SW480 (cell line): ENCODE measurements around the gene LPCAT2.

Source experiments
- DNase-seq: peaks from one replicate; pipeline ENCODE4 v3.0.0-alpha.2; 2016; ENCODE audit warnings: low spot score

LPCAT2 gene

DNA sequence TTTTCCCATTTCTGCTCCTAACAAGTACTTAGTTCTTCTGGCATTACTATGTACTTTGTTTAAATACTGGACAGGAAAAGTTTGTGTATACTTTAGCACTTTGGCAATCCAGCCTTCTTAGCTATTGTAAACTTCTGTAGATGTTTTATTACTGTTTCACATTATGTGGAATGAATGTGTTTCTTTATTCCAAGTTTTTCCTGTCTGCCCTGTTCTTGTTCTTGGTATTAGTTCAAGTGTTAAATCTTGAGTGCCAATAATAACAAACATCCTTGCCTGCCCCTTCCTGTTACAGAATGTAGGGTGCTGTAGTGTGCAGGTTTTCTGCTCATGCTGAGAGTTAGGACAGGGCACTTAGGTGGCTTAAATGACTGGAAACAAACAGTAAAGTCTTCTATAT is 50.4 kb downstream of the LPCAT2 start:
- no peak for DNase-seq

DNA sequence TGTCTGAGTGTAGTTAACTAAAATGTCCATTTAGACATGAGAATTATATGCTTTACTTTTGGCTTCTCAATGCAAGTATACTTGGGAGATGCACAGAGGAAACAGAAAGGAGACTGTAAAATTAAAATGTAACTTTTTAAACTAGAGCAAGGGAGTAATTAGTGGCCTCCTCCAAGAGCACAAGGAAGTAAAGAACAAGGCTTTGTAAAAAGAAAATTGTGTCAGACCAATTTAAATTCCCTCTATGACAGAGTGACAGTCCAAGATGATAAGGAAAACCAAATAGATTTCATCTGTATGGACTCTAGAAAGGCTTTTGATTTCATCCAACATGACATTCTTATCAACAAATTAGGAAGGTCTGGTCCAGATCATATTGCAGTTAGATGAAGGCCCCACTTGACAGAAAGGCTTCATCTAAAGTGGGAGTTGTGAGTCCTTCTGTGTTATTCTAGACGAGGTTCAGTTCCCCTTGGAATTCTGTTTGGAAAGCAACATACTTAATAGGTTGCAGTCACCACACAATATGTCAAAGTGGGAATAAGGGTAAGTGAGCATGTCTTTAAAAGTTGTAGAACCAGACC is 51.2 kb downstream of the LPCAT2 start:
- no peak for DNase-seq

DNA sequence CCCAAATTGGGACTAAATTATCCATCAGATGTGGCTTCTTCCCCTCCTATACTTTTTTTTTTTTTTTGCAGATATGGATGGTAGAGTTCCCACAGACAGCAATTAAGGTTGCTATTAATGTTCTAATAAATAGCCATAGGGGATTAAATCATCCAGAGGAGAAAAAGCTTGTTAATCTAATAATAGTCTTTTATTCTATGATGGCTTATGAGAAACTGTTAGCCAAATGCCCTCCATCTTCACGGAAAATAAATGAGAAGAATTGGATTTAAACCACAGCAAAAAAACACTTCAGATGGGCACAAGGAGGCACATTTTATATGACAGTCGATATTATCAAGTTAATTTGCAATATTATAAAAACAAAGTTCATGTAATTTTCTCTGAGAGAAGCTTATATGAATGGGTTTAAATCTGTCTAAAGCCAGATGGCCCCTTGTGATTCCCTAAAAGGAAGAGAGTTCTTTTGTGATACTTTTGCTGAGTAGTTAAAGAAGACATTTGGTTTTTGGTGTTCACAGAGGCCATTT is 52.5 kb downstream of the LPCAT2 start:
- no peak for DNase-seq

GRCh38 chr16:55562936-55563335 is 54.1 kb downstream of the LPCAT2 start:
- no peak for DNase-seq

DNA sequence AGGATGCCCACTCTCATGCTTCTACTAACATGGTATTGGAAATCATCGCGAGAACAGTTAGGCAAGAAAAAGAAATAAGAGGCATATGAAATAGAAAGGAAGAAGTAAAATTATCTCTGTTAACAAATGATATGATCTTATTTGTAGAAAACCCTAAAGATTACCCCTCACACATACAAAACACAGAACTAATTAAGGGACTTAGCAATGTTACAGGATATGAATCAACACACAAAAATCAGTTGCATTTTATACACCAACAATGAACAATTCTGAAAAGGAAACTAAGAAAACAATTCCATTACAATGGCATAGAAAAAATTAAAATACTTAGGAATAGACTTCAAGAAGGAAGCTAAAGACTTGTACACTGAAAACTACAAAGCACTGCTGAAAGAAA is 54.9 kb downstream of the LPCAT2 start:
- no peak for DNase-seq

GRCh38 chr16:55565086-55565485 is 56.2 kb downstream of the LPCAT2 start:
- DNase-seq = no peak

DNA sequence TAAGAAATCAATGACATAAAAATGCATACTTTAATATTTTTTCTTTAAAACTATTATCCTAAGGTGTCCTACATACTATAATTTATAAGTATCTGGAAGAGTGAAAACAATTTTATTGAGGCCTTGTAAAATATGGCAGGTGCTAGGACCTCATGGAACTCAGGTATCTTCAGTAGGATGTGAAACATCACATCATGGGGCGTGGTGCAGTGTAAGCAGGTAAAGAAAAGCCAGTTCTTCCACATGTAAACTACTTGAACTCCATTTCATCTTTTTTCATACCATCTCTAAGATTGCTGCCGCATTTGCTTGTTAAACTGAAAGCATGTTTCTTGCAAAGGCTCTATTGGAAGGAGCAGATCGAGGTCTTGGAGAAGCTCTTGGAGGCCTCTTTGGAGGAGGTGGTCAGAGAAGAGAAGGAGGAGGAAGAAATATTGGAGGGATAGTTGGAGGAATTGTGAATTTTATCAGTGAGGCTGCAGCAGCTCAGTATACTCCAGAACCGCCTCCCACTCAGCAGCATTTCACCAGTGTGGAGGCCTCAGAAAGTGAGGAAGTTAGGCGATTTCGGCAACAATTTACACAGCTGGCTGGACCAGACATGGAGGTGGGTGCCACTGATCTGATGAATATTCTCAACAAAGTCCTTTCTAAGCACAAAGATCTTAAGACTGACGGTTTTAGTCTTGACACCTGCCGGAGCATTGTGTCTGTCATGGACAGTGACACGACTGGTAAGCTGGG is 57.7 kb downstream of the LPCAT2 start, which contains the start of gene CAPNS2:
Gene CAPNS2, plus strand, starts transcription at position 253 of the 744 bp plus-strand sequence. Its CDS starts 73 bp downstream, at position 326.
- no peak for DNase-seq

GRCh38 chr16:55567382-55567781 is 58.5 kb downstream of the LPCAT2 start:
- DNase-seq = no peak

GRCh38 chr16:55568207-55568606 is 59.3 kb downstream of the LPCAT2 start:
- no peak for DNase-seq

- no peak for DNase-seq
Observed at GRCh38 chr16:55569025-55569424, 60.2 kb downstream of the LPCAT2 start.

GRCh38 chr16:55570159-55570558 is 61.3 kb downstream of the LPCAT2 start:
- DNase-seq = no peak

DNA sequence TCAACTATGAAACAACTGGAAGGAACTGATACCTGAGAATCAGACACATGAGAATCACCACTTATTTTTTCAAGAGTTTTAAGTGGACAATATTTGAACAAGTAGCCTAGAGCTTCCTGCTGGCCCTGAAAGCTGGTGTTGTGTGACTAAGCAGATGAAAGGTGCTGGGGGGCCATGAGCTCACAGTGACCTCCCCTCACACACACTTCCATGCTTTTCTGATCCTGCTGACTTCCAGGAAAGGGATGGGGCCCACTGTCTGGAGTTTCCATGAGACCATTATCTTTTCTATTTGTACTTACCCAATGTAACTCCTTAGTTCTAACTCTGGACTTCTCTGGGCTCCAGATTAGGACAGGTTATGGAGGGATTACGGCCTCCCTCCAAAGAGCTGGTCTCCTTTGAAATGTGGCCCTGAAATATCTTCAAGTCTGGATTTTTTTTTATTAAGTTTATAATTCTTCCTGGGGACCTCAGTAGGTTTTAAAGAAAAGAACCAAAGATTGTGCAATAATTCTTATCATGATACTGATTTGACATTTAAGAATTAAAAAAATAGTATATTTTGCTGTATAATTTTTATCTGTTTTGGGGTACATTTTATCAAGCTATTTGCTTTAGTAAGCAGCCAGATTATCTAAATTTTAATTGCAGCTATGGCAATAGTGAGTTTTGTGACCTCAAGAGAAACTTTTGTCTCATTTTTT is 62.5 kb downstream of the LPCAT2 start:
- DNase-seq = no peak

DNA sequence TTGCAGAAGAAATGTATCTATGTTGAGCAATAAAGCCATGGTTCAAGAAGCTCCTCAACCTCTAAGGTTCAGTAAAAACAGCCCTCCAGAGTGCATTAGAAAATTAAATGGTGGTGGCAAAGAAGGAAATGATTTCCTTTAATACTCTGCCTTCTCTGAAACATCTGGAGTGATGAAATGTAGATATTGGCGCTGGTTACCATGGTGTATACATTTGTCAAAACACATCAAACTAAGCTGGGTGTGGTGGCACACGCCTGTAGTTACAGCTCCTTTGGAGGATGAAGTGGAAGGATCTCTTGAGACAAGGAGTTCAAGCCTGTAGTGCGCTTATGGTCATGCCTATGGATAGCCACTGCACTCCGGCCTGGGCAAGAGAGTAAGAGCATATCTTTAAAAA is 63.6 kb downstream of the LPCAT2 start:
- DNase-seq = no peak

GRCh38 chr16:55574811-55575210 is 65.9 kb downstream of the LPCAT2 start:
- no peak for DNase-seq

DNA sequence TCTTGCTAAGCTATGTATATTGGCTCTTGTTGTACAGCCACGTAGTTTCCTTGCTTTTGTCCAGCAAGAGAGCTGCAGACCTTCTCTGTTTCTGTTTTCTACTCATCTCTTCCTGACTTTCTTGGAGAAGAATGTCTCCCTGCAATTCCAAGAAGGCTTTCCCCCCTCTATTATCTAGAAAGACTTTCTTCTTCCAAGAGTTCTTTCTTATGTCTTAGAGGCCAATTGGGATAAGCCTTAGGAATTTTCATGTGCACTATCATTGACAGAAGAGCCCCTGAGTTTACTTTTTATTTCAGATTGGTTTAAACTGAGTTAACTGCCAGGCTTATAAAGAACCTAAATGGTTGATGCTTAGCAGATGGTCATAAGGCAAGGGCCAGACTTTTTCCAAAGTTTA is 66.6 kb downstream of the LPCAT2 start:
- DNase-seq = no peak

DNA sequence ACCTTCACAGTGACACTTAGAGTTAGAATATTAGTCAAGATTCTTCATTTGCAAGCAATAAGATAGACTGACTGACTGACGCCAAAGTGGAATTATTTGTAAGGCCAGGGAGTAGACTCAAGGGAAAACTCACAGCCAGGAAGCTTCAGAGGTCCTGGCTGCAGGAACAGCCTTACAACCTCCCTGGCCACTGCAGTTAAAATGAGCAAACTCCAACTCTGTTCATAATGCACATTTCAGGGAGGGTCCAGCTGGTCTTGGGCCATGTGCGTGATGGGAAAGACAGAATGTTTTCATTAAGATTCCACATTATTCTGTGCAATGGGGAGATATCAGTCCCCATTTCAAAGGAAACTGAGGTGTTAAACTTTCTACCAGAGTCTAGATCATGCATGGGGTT is 67.5 kb downstream of the LPCAT2 start:
- no peak for DNase-seq

DNA sequence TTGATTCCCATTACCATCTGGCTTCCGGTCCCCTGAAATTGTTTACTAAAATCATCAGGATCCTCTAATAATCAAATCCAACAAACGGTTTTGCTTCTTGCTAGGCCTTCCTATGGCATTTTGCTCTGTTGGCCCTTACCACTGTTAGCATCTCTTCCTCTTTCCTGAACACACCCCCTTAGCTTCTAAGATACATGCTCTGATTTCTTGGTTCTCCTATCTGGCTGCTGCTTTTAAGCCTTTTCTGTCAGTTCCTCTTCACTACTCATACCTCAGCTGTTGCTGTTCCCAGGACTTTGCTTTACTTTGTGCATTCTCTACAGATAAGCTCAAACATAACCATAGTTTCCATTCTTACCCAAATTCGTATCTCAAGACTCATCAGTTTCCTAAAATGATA is 69.0 kb downstream of the LPCAT2 start:
- no peak for DNase-seq

- DNase-seq = peak; percentile 11
Observed at GRCh38 chr16:55585631-55586030, 76.8 kb downstream of the LPCAT2 start.

GRCh38 chr16:55588799-55589198 is 79.9 kb downstream of the LPCAT2 start:
- DNase-seq = no peak

DNA sequence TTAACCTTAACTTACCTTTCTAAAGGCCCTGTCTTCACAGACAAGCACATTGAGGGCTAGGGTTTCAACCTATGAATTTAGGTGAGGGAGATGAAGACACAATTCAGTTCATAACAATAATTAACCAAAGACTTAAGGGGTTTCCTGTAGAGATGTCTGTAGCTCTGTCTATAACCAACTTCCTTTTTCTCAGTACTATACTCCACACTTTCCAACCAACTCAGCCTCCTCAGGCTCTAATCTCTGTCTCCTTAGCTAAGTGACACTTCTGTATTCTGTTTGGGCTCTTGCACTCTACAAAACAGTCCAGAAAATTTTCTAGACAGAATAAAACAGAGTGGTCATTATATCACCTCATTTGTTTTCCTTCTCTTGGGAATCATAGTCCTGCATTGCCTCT is 83.4 kb downstream of the LPCAT2 start:
- DNase-seq = no peak

GRCh38 chr16:55597928-55598327 is 89.1 kb downstream of the LPCAT2 start:
- DNase-seq = no peak

DNA sequence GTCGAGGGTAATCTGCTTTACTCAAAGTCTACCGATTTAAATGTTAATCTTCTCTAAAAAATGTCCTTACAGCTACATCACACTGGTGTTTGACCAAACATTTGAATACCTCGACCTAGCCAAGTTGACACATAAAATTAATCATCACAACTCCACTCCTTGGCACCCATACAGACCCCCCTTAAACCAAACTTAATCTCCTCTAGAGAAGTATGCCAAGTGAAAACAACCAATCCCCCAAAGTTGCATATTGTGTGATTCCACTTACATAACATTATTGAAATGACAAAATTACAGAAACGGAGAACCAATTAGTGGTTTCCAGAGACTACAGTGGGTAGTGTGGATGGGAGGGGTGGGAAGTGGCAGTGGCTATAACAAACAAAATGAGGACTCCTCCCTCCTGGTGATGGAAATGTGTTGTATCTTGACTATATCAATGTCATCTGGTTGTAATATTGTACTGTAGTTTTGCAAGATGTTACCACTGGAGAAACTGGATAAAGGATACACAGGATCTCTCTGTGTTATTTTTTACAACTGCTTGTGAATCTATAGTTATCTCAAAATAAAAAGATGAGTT is 97.0 kb downstream of the LPCAT2 start:
- DNase-seq = no peak
